ENCODE data around the gene LRCH1. TPM values are rescaled to one million over a fixed set of nuclear protein-coding genes. Genes with fewer than 3 reads are reported as not detected.

The LRCH1 gene
- total and polyA plus RNA-seq, 2 of the 4 experiments (the other 2 are of a cell fraction): 7.0 to 8.8 TPM

DNA sequence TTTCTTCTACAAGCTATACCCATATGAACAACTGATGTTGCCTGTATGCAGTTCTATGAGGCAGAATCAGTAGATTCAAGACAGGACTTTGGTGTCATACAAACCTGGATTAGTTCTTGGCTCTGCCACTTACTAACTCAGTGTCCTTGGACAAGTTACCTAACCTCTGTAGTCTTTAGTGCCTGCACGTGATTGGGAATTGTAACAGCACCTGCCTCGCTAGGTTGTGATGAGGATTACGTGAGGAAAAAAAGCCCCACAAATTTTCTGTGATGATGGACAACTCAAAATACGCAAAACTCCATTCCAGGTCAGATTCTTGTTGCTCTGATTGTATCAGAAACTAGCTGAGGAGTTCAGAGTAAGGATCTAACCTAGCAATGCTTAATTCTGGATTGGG, 89.3 kb downstream of the LRCH1 start:
- H2BK5ac ChIP-seq (ENCODE audit: low read depth, low read length, poor library complexity, severe bottlenecking): no peak overlapping the region
- no peak overlapping the region for H4K91ac ChIP-seq (ENCODE audit: insufficient read depth, low read depth, low read length)
- H3K9me3 ChIP-seq (ENCODE audit: control insufficient read depth, insufficient read depth, low read length): no peaks in the 10 kb centered on the region
- H3K79me1 ChIP-seq (ENCODE audit: low read depth in 1 of 2, low read length in 2 of 2): peaks cover 46 to 59% of the 10 kb centered on the region in 2 experiments
- no peak overlapping the region; the same call in 1 of the 2 replicates for H3K56ac ChIP-seq (ENCODE audit: extremely low read depth, insufficient read depth, low read length)
- no TSS peak for BruUV-seq (replicated peaks)
- TF ChIP-seq FOS (IDR thresholded peaks at IDR 0.05; ENCODE audit: low read depth, low read length) (no peak), RCOR1 (IDR thresholded peaks at IDR 0.05; ENCODE audit: insufficient replicate concordance, low read length) (no peak), MAZ (IDR thresholded peaks at IDR 0.05; ENCODE audit: borderline replicate concordance, low read depth, low read length) (no peak), CEBPB (IDR thresholded peaks at IDR 0.05; ENCODE audit: low read depth, low read length) (no peak), SMC3 (IDR thresholded peaks at IDR 0.05; ENCODE audit: low read depth, low read length) (no peak), MAFK (IDR thresholded peaks at IDR 0.05; ENCODE audit: low read depth, low read length) (no peak), POLR2A (IDR thresholded peaks at IDR 0.05; ENCODE audit: low read depth, low read length) (no peak), RFX5 (IDR thresholded peaks at IDR 0.05; ENCODE audit: low read depth, low read length) (no peak), RAD21 (IDR thresholded peaks at IDR 0.05; ENCODE audit: low read length) (no peak), BHLHE40 (IDR thresholded peaks at IDR 0.05; ENCODE audit: low read depth, low read length) (no peak), CHD1 (IDR thresholded peaks at IDR 0.05; ENCODE audit: low read depth, low read length) (no peak)
- TF ChIP-seq, protein P1, sequence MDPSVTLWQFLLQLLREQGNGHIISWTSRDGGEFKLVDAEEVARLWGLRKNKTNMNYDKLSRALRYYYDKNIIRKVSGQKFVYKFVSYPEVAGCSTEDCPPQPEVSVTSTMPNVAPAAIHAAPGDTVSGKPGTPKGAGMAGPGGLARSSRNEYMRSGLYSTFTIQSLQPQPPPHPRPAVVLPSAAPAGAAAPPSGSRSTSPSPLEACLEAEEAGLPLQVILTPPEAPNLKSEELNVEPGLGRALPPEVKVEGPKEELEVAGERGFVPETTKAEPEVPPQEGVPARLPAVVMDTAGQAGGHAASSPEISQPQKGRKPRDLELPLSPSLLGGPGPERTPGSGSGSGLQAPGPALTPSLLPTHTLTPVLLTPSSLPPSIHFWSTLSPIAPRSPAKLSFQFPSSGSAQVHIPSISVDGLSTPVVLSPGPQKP (IDR thresholded peaks at IDR 0.05; ENCODE audit: borderline replicate concordance, low read depth, low read length): no peak
- TF ChIP-seq, protein P2, sequence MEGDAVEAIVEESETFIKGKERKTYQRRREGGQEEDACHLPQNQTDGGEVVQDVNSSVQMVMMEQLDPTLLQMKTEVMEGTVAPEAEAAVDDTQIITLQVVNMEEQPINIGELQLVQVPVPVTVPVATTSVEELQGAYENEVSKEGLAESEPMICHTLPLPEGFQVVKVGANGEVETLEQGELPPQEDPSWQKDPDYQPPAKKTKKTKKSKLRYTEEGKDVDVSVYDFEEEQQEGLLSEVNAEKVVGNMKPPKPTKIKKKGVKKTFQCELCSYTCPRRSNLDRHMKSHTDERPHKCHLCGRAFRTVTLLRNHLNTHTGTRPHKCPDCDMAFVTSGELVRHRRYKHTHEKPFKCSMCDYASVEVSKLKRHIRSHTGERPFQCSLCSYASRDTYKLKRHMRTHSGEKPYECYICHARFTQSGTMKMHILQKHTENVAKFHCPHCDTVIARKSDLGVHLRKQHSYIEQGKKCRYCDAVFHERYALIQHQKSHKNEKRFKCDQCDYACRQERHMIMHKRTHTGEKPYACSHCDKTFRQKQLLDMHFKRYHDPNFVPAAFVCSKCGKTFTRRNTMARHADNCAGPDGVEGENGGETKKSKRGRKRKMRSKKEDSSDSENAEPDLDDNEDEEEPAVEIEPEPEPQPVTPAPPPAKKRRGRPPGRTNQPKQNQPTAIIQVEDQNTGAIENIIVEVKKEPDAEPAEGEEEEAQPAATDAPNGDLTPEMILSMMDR (conservative IDR thresholded peaks at IDR 0.05; ENCODE audit: low read depth, low read length): no peak
- TF ChIP-seq, protein P3, sequence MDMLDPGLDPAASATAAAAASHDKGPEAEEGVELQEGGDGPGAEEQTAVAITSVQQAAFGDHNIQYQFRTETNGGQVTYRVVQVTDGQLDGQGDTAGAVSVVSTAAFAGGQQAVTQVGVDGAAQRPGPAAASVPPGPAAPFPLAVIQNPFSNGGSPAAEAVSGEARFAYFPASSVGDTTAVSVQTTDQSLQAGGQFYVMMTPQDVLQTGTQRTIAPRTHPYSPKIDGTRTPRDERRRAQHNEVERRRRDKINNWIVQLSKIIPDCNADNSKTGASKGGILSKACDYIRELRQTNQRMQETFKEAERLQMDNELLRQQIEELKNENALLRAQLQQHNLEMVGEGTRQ (IDR thresholded peaks at IDR 0.05; ENCODE audit: low read depth, low read length): no peak
- no peak overlapping the region for H2BK120ac ChIP-seq (ENCODE audit: low read depth, low read length)
- no peak overlapping the region for H2AK9ac ChIP-seq (replicated peaks; ENCODE audit: low read depth, low read length, poor library complexity)
- H3K9ac ChIP-seq (ENCODE audit: low read depth, low read length): no peak overlapping the region
- intact Hi-C loops (cut with micrococcal nuclease): no loop called here
- H3K4ac ChIP-seq (ENCODE audit: low read depth, low read length): no peak overlapping the region
- H3K27me3 ChIP-seq (ENCODE audit: control insufficient read depth, insufficient read depth, low read length): no peaks in the 10 kb centered on the region
- no peak overlapping the region for H3K18ac ChIP-seq (ENCODE audit: low read depth, low read length)
- no peak overlapping the region for H4K5ac ChIP-seq (ENCODE audit: low read depth, low read length)
- H3K4me1 ChIP-seq (ENCODE audit: control insufficient read depth, insufficient read depth, low read length): peaks cover 17% of the 10 kb centered on the region
- H3K9me1 ChIP-seq (ENCODE audit: insufficient read depth, low read length): peaks cover 16% of the 10 kb centered on the region
- H3K27ac ChIP-seq (ENCODE audit: insufficient read depth, low read length): no peak overlapping the region
- in situ Hi-C loops (cut with MboI; ENCODE audit: low sequenced_read_pairs): no loop called here
- no CpG with 5 or more reads among the region's 4 CpGs for WGBS, 2 experiments (ENCODE audit: extremely low coverage in 2 of 2, insufficient read length in 1 of 2)
- no peak overlapping the region for H2BK20ac ChIP-seq (ENCODE audit: low read depth, low read length)
- ChIA-PET CTCF (no interaction called here), POLR2A (ENCODE audit: unreplicated experiment) (no interaction called here)
- H3K36me3 ChIP-seq (ENCODE audit: control insufficient read depth, insufficient read depth, low read length): no peaks in the 10 kb centered on the region
- ATAC-seq (ENCODE audit: low read depth) (no peak), DNase-seq (no peak)
- dilution Hi-C loops (cut with HindIII; ENCODE audit: low sequenced_read_pairs, unreplicated experiment): no loop called here
- H4K8ac ChIP-seq (ENCODE audit: low read depth in 2 of 2, low read length in 2 of 2): no peak overlapping the region
- no peak overlapping the region for H2BK15ac ChIP-seq (ENCODE audit: low read depth, low read length)
- no peak overlapping the region for H2AK5ac ChIP-seq (ENCODE audit: low read depth, low read length)
- H3K14ac ChIP-seq (replicated peaks; ENCODE audit: low read depth, low read length): no peak overlapping the region
- H3K4me2 ChIP-seq (ENCODE audit: low read depth, low read length): no peak overlapping the region
- H3K23ac ChIP-seq (ENCODE audit: low read depth, low read length): no peak overlapping the region
- no peak overlapping the region for H2AFZ ChIP-seq (replicated peaks; ENCODE audit: low read length, poor library complexity)
- H3K4me3 ChIP-seq (ENCODE audit: insufficient read depth, low read depth, low read length): no peak overlapping the region
- peaks cover 23% of the 10 kb centered on the region for H4K20me1 ChIP-seq (ENCODE audit: insufficient read depth, low read length)
